ENCODE results near the gene VCAN.

Gene VCAN

DNA sequence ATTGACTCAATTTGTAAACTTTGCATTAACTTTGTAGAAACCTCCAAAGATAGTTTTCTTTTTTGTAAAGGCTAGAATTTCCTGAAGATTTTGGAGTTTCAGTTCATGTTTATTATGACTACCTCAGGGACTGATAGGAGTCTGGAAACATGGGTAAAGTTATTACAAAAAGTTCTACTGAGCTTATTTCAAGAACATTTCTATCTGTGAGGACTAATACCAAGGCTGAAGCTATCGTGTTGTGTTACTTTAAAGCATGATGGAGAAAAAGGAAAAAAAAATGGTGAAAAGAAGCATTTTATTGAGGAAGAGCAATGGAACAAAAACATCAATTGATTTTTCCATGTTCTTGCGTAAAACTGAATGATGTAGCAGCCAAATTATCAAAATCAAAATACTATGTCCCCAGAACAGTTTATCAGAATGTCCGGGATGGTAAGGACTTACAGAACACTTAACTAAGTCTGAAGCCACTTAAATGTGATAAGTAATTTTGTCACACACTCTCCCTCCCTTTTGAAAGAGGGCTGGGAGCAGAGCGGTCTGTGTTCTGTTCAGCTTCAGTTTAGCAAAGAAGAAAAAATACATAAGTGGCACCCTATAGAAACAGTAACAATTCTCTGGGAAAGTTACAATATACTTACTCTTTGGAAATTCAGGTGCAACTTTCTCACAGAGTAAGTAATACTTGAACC lies 25.1 kb upstream of the VCAN start:
- H3K4me3 Mint-ChIP-seq, result no peak overlapping the region
- peaks cover 9% of the 10 kb centered on the region for H3K27me3 Mint-ChIP-seq (ENCODE audit: low read depth)
- no peaks in the 10 kb centered on the region for H3K36me3 Mint-ChIP-seq (ENCODE audit: low read depth)
- no peaks in the 10 kb centered on the region for H3K9me3 Mint-ChIP-seq
- no peaks in the 10 kb centered on the region for H3K4me1 Mint-ChIP-seq (ENCODE audit: low read depth)
- no peak overlapping the region for H3K27ac Mint-ChIP-seq

DNA sequence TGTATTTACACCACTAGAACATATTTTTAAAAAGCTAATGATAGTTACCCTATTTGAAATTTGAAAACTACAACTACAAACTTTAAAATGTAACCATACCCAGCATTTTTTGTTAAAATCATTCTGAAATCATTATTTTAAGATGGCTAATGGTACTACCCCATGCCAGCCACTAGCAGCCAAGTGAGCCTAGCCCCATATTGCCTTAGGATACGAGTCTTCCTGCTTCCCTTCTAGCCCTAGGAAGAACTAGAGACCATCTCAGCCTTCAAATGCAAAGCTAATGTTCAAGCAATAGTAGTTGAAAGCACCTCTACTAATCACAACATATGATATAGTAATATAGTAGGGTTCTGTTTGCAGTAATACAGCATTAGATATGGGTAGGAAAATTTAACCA lies 24.0 kb upstream of the VCAN start:
- H3K4me1 Mint-ChIP-seq (ENCODE audit: low read depth), result no peaks in the 10 kb centered on the region
- H3K27ac Mint-ChIP-seq, result no peak overlapping the region
- H3K36me3 Mint-ChIP-seq (ENCODE audit: low read depth), result no peaks in the 10 kb centered on the region
- peaks cover 2% of the 10 kb centered on the region for H3K9me3 Mint-ChIP-seq
- peaks cover 9% of the 10 kb centered on the region for H3K27me3 Mint-ChIP-seq (ENCODE audit: low read depth)
- H3K4me3 Mint-ChIP-seq, result no peak overlapping the region

DNA sequence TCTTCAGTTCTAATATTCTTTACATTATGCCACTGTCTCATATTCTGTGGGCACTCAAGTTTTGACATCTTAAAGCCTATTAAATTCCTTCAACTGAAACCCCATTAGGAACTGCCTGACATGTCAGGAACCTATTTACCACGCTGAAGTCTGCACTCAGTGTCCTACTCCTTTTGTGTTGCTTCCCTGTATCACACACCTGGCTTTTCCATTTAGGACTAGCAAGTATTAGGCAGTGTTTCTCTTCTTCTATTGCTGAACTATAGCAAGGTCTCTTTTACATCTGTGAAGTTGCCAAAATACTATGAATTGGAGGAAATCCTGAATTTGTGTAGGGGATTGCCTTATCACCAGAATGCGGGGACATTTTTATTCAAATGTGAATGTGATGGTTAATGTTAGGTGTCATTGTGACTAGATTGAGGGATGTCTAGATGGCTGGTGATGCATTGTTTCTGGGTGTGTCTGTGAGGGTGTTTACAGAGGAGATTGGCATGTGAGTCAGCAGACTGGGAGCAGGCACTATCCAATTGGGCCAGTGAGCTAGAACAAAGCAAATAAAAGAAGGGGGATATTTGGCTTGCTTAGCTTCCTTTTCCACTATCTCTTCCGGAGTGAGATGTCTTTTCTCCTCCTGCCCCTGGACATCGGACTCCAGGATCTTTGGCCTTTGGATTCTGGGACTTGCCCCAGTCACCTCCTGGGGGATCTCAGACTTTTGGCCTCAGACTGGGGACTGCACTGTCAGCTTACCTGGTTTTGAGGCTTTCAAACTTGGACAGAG lies 21.2 kb upstream of the VCAN start:
- Mint-ChIP-seq H3K27me3 (ENCODE audit: low read depth) (peaks cover 7% of the 10 kb centered on the region), H3K36me3 (ENCODE audit: low read depth) (peaks cover 1% of the 10 kb centered on the region), H3K27ac (no peak overlapping the region), H3K4me3 (no peak overlapping the region), H3K4me1 (ENCODE audit: low read depth) (no peaks in the 10 kb centered on the region), H3K9me3 (peaks cover 28% of the 10 kb centered on the region)

DNA sequence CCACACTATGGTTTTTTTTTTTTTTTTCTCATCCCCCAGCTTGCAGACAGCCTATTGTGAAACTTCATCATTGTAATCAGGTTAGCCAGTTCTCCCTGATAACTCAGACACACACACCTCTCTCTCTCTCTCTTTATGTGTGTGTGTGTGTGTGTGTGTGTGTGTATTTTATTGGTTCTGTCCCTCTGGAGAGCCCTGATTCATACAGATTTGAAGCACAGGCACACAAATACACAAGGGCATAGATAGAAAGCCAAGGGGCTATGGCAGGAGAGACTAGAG lies 20.6 kb upstream of the VCAN start:
- Mint-ChIP-seq H3K27me3 (ENCODE audit: low read depth) (peaks cover 5% of the 10 kb centered on the region), H3K4me3 (no peak overlapping the region), H3K36me3 (ENCODE audit: low read depth) (peaks cover 1% of the 10 kb centered on the region), H3K27ac (no peak overlapping the region), H3K4me1 (ENCODE audit: low read depth) (no peaks in the 10 kb centered on the region), H3K9me3 (peaks cover 28% of the 10 kb centered on the region)

DNA sequence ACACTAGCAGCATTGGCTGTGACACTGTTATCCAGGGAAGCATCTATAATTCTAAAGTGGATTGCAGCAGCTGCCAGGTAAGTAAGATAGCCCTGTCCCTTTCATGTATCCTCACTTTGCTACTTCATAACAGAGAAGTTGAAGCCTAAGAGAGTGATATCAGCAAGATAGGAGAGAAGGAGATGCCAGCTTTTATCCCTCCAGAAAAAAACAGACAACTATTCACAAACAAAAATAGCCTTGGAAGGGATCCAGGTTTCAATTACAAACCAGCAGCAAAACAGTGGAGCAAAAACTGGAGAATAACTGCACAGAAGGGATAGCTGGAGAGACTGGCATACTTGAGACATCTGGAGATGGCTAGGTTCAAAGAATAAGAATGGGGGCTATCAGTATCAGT lies 19.6 kb upstream of the VCAN start:
- peaks cover 5% of the 10 kb centered on the region for H3K27me3 Mint-ChIP-seq (ENCODE audit: low read depth)
- no peak overlapping the region for H3K27ac Mint-ChIP-seq
- H3K4me3 Mint-ChIP-seq, result no peak overlapping the region
- H3K9me3 Mint-ChIP-seq, result peaks cover 31% of the 10 kb centered on the region
- H3K36me3 Mint-ChIP-seq (ENCODE audit: low read depth), result peaks cover 1% of the 10 kb centered on the region
- no peaks in the 10 kb centered on the region for H3K4me1 Mint-ChIP-seq (ENCODE audit: low read depth)

DNA sequence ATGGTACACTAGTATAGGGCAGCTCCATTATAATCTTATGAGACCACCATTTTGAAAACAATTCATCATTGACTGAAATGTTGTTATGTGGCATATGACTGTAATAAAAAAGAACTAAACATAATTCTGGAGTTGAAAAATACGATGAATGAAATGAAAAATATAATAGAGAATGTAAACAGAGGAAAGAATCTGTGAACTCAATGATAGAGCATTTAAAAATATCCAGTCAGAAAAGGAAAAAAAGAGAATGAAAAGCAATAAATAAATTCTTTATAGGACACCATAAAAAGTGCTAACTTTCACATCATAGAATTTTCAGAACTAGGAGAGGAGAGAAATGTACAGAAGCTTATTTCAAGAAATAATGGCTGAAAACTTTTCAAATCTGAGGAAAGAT lies 17.6 kb upstream of the VCAN start:
- H3K27ac Mint-ChIP-seq, result no peak overlapping the region
- peaks cover 1% of the 10 kb centered on the region for H3K36me3 Mint-ChIP-seq (ENCODE audit: low read depth)
- no peaks in the 10 kb centered on the region for H3K4me1 Mint-ChIP-seq (ENCODE audit: low read depth)
- no peaks in the 10 kb centered on the region for H3K27me3 Mint-ChIP-seq (ENCODE audit: low read depth)
- no peak overlapping the region for H3K4me3 Mint-ChIP-seq
- peaks cover 31% of the 10 kb centered on the region for H3K9me3 Mint-ChIP-seq

DNA sequence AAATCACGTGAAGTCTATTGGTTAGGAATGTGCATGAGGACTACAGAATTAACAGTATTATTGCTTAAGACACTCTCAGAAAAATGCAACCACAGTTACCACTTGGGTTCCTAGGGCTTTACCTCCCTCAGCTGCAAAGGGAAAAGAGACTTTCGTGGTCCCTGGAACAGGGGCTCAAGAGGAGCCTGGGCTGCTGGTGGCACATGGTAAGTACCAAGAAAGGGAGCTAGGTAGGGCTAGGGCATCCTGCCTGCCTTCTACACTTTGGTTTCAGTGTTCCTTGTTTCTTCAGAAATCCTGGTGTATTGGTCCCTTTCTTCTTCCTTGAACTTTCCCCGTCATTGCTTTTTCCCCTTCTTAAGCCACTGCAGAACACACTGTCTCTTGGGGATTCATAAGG lies 7.3 kb upstream of the VCAN start:
- peaks cover 5% of the 10 kb centered on the region for H3K9me3 Mint-ChIP-seq
- H3K27ac Mint-ChIP-seq, result no peak overlapping the region
- H3K4me3 Mint-ChIP-seq, result no peak overlapping the region
- peaks cover 31% of the 10 kb centered on the region for H3K27me3 Mint-ChIP-seq (ENCODE audit: low read depth)
- H3K36me3 Mint-ChIP-seq (ENCODE audit: low read depth), result no peaks in the 10 kb centered on the region
- no peaks in the 10 kb centered on the region for H3K4me1 Mint-ChIP-seq (ENCODE audit: low read depth)

DNA sequence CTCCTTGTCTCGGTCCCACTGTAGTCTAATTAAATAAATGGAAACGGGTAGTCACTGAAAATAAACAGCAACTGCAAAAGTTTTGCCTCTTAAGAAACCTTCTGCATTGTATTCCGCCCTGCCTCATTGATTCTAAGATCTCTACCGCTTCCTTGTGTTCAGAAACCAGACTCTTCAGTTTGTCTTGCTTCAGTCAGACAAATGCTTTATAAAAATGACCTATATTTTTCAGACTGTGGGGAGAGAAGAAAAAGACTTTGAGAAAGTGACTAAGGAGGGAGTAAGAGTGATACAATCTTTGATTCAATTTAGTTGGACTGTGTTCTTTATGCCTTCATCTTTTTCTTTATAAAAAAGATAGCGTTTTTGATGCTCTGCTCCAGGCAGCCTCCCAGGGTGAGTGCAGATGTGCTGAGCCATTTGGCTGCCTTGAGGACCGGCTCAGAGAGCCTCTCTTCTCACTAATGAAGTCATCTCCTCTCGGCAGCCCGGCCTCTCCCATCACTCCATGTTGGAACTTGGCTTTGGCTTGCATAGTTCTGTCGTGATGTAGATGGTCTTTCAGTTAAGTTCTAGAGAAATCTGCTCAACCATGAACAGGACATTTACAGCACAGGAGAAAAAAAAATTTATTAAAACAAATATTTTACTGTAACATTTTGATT lies 4.0 kb upstream of the VCAN start:
- Mint-ChIP-seq H3K27ac (no peak overlapping the region), H3K4me1 (ENCODE audit: low read depth) (peaks cover 12% of the 10 kb centered on the region), H3K4me3 (no peak overlapping the region), H3K27me3 (ENCODE audit: low read depth) (peaks cover 63% of the 10 kb centered on the region), H3K9me3 (peaks cover 5% of the 10 kb centered on the region), H3K36me3 (ENCODE audit: low read depth) (peaks cover 3% of the 10 kb centered on the region)

DNA sequence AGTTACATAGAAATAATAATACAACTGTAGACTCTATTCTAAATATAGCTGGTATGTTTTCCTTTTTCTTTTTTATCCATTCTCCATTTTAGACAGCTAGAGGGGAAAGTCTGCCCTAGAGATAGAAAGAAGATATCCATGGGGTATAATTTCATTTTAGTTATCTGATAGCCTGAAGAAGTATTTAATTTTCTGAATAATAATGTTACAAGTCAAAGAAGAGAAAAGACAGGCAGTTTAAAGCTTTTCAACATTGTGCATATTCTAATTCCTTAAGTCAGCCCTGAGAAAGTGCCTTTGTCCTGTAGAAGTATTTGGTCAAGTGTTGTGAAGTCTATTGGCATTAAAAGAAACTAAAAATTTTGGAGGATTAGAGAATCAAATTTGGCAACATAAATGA lies 2.5 kb upstream of the VCAN start:
- H3K9me3 Mint-ChIP-seq, result peaks cover under 1% of the 10 kb centered on the region
- H3K27me3 Mint-ChIP-seq (ENCODE audit: low read depth), result peaks cover 79% of the 10 kb centered on the region
- no peak overlapping the region for H3K4me3 Mint-ChIP-seq
- H3K36me3 Mint-ChIP-seq (ENCODE audit: low read depth), result peaks cover 3% of the 10 kb centered on the region
- H3K27ac Mint-ChIP-seq, result no peak overlapping the region
- H3K4me1 Mint-ChIP-seq (ENCODE audit: low read depth), result peaks cover 24% of the 10 kb centered on the region

DNA sequence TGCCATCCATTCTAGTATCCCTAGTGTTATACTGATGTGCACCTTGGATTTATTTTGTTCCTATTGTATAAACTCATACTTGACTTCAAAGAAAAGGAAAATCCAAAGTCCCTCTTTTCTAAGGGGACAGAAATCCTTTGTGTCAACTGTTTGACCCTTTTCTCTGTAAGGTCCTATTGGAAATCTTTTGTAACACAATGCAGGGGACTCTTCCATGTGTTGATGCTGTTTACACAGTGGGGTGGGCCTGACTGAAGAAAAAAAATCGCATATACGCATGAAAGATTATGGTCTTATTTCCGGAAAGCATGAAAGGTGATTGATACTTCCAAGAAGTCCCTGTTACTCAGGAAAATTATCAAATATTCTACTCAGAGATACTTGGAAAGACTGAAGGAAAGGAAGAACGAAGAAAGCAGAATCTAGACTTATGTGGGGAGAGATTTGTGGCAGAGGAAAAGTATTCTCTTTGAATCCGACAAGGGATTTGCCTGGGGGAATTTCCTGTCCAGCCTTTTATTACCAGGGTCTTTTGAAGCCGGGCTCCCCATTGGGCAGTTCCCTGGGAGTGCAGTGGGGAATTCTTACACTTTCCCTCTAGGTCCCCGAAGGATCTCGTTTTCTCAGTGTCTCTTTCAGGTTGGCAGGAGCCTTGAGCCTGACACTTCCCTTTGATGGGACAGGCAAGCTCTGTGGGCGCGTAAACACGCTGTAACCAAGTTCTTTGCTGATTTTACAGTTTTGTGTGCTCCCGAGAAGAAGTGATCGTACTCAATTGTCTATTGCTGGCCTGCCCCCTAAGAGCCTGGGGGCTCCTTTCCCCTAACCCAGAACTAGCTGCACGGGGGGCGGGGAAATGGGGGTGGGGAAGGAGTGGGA lies 779 bp upstream of the VCAN start:
- Mint-ChIP-seq H3K4me3 (peak overlapping the region; percentile 97), H3K36me3 (ENCODE audit: low read depth) (peaks cover 3% of the 10 kb centered on the region), H3K4me1 (ENCODE audit: low read depth) (peaks cover 30% of the 10 kb centered on the region), H3K9me3 (no peaks in the 10 kb centered on the region), H3K27me3 (ENCODE audit: low read depth) (peaks cover 93% of the 10 kb centered on the region), H3K27ac (no peak overlapping the region)

DNA sequence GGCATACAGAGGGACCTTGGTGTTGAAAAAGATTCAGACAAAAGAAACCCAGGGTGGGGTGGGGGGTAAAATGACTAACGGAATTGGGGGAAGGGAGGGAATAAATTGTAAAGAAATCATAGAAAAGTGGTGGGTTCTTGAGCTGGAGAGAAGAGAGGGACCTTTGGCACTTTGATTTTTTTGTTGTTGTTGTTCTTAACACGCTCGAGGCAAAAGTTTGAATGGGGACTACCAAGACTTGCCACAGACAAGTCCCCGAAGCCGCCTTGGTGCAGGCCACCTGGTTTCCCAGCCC lies 616 bp downstream of the VCAN start:
- no peaks in the 10 kb centered on the region for H3K9me3 Mint-ChIP-seq
- peaks cover 30% of the 10 kb centered on the region for H3K4me1 Mint-ChIP-seq (ENCODE audit: low read depth)
- peak overlapping the region; percentile 97 for H3K4me3 Mint-ChIP-seq
- peaks cover 3% of the 10 kb centered on the region for H3K36me3 Mint-ChIP-seq (ENCODE audit: low read depth)
- no peak overlapping the region for H3K27ac Mint-ChIP-seq
- H3K27me3 Mint-ChIP-seq (ENCODE audit: low read depth), result peaks cover 92% of the 10 kb centered on the region

DNA sequence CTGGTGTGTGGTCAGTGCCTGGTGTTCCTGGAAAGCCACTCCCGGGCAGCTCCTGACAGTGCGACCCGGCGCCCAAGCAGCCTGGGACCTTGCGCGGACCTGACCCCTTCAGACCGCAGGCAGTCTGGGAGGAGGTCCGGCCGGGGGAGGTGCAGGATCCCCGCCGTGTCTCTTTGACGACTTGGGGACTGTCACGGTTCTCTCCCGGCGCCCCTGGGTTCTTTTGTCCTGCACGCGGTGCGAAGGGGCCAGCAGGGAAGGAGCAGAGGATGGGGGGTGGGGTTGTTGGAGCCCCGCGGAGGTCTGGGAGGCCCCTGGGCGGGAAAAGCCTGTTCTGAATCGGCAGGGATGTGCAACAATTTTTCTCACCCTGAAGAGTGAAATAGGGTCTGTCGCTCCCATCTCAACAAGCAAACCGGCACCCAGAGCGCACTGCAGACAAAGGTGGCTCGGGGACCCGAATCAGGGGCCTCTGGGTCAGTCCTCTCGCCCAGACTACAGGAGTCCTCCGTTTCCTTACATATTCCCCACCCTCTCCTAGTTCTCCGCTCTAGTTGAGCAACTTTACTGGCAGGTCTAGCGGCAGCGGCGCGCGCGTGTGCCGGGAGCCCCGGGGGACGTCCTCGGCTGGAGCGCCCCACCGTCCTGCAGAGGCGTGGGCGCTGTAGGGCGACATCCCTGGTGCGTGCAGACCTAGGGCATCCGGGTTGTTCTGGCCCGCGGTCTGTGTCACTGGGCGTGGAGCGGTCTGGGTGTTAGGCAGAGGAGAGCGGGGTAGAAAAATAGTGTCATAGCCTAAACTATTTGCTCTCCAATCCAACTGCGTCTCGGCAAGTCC lies 1.2 kb downstream of the VCAN start:
- no peaks in the 10 kb centered on the region for H3K9me3 Mint-ChIP-seq
- peak overlapping the region; percentile 97 for H3K4me3 Mint-ChIP-seq
- H3K36me3 Mint-ChIP-seq (ENCODE audit: low read depth), result peaks cover 3% of the 10 kb centered on the region
- peaks cover 30% of the 10 kb centered on the region for H3K4me1 Mint-ChIP-seq (ENCODE audit: low read depth)
- peaks cover 86% of the 10 kb centered on the region for H3K27me3 Mint-ChIP-seq (ENCODE audit: low read depth)
- no peak overlapping the region for H3K27ac Mint-ChIP-seq

DNA sequence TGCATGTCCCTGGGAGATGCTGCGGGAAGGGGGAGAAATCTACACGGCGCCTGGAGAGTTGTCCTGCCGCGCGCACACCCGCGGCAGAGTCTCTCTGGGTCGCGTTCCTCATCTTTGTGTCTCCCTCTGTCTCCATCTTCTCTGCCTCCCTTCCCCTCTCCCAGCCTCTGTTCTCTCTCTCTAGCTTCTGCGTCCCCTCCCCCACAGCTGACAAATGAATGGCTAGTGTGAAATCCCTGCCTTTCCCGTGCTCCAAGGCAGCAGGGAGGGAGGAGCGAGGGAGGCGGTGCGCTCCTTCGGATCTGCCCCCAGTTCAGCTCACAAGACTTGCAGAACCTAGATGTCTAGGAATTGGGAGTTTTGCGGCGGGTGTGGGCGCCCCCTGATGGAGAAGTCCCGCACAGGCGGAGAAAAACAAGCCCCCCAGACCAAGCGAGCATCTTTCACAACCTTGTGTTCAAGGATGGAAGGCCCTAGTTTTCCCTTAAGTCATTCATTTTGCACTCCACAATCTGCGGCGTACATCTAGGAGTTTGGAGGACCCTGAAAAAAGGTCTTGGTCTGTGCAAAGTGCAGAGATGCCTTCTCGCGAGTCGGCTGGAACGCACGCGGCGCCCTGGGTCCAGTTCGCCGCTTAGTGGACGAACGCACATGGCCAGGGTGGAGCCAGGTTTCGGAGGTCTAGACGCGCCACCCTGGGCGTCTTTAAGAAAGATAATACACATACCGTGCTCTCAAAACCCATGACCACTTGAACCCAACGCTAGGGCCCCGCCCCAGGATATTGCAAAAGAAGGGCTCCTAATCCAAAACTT lies 2.0 kb downstream of the VCAN start:
- Mint-ChIP-seq H3K4me1 (ENCODE audit: low read depth) (peaks cover 30% of the 10 kb centered on the region), H3K9me3 (no peaks in the 10 kb centered on the region), H3K27me3 (ENCODE audit: low read depth) (peaks cover 79% of the 10 kb centered on the region), H3K27ac (peak overlapping the region; percentile 82), H3K36me3 (ENCODE audit: low read depth) (peaks cover 3% of the 10 kb centered on the region), H3K4me3 (peak overlapping the region; percentile 97)

All from T-helper 1 cell treated with Interleukin-12 subunit alpha and Interleukin-12 subunit beta and Interleukin-4 antibody, amounts not matched to agents 30 μg/mL and 1 μg/mL, for 36 hours (primary cell).